Activated T-helper 2 cell treated with anti-CD3 and anti-CD28 coated beads, Interferon-gamma antibody, Interleukin-2, Interleukin-4, amounts not matched to agents 10 μg/mL and 5 μg/mL and 100 μg/mL, durations not matched to agents 14 hours and 24 hours and 36 hours (primary cell): Measurements from ENCODE around the gene SLC38A1. TPM values are rescaled to one million over a fixed set of nuclear protein-coding genes. Genes with fewer than 3 reads are reported as not detected.

ENCODE experiments used
- DNase-seq: peaks from one replicate; pipeline ENCODE4 v3.0.0; 2021; ENCODE audit warnings: low spot score
- H3K27ac Mint-ChIP-seq: one replicate; pipeline ENCODE4 v1.8.0; 2021; ENCODE audit warnings: mixed read lengths
- H3K27me3 Mint-ChIP-seq: one replicate; pipeline ENCODE4 v1.8.0; 2021; ENCODE audit warnings: low read depth, mixed read lengths
- H3K36me3 Mint-ChIP-seq: one replicate; pipeline ENCODE4 v1.8.0; 2021; ENCODE audit warnings: low read depth, mixed read lengths
- H3K4me1 Mint-ChIP-seq: one replicate; pipeline ENCODE4 v1.8.0; 2021; ENCODE audit warnings: low read depth, mixed read lengths
- H3K4me3 Mint-ChIP-seq: one replicate; pipeline ENCODE4 v1.8.0; 2021; ENCODE audit warnings: low read depth, mild to moderate bottlenecking, moderate library complexity, mixed read lengths
- H3K9me3 Mint-ChIP-seq: one replicate; pipeline ENCODE4 v1.8.0; 2021; ENCODE audit warnings: mixed read lengths
- intact Hi-C: fragments of 100-400 bp; cut with micrococcal nuclease; formaldehyde crosslinking; loops from one replicate; pipeline ENCODE4 v1.15.1; 2023
- total RNA-seq: library from RNA; stranded (reverse); gene quantifications from 2 replicates; pipeline ENCODE4 v1.2.3, GENCODE V29; 2022

The SLC38A1 gene
- total RNA-seq, 1 donor from 2014 or later = 152 TPM

DNA sequence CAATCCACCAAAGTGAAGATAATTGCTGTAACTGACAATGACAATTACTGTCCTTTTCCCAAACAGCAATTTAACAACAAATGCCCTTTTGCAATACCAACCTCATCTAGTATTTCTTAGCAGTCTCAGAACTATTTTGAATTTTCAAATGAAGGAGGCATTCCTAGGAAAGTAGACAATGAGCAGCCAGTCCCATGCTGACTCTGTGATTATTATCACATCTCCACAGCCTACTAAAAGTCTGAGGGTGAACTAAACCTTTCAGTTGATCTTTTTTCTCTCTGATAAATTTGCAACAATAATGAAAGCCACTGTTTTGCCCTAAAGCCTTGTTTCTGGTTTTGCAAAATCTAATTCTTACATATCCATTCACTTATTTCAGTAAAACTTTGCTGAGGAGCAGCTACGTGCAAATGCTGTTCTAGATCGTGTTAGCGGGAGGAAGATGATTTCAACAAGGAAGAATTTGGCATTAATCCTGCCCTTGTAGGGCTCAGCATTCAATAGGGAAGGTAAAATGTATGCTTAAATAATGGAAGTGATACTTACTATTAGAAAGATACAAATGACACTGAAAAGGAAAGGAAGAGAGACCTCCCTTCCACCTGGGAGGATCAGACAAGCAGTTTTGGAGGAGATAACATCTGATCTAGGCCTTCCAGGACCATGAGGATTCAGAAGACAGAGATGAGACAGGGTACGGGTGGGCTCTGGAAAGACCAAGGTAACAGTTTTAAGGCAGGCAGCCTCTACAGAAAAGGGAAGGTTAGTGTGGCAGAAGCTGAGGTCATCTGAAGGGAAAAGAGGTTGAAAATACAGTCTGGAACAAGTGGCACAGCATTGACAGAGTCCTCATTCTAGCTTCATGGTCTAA lies 47.4 kb downstream of the SLC38A1 start:
- DNase-seq = no peak
- H3K9me3 Mint-ChIP-seq = no peaks in the 10 kb centered on the region
- peaks cover 83% of the 10 kb centered on the region for H3K4me1 Mint-ChIP-seq
- peak overlapping the region; percentile 99 for H3K27ac Mint-ChIP-seq
- intact Hi-C loops = no loop called here
- H3K4me3 Mint-ChIP-seq = peak overlapping the region; percentile 51
- peaks cover 74% of the 10 kb centered on the region for H3K36me3 Mint-ChIP-seq
- no peaks in the 10 kb centered on the region for H3K27me3 Mint-ChIP-seq

DNA sequence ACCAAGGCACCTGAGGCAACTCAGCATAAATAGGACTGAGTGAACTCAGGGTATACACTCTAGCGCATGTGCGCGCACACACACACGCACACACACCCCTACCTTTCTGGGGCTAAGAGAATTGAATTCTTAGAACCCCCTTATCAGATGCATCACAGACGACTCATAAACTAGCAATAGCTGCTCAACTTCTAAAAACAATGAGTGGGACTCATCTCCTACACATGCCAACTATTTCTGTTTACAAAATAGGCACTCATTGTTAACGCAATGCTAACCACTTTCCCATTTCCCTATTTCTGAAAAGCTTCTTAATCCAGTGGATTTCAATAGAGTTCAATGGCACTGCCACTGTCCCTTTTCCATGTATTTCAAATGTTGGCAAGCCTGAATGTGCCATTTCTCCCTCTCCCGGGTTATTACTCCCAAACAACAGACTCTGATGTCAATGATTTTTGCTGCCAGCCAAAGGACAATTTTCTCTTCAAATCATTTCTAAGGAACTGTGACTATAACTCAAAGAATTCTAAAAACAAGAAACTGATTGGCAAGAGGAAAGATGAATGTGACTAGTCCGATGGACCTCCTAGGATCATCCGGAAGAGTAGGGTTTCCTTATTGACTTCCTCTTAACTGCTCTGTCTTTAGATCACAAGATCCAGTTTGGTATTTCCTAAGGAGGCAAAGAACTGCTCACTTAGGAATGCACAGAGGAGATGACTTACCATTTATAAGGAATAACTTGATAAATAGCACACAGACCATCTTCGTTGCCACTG lies 48.8 kb downstream of the SLC38A1 start:
- intact Hi-C loops = loop anchor here (1.0 to 10.0 kb wide), 12 partner anchors 11 to 1537 kb away; partner anchors contain the start of genes ARID2, RAPGEF3, RPAP3 and SCAF11
- H3K27me3 Mint-ChIP-seq = no peaks in the 10 kb centered on the region
- peaks cover 70% of the 10 kb centered on the region for H3K36me3 Mint-ChIP-seq
- peak overlapping the region; percentile 67 for H3K4me3 Mint-ChIP-seq
- peak; percentile 83 for DNase-seq
- H3K9me3 Mint-ChIP-seq = no peaks in the 10 kb centered on the region
- H3K4me1 Mint-ChIP-seq = peaks cover 91% of the 10 kb centered on the region
- H3K27ac Mint-ChIP-seq = peak overlapping the region; percentile 99

DNA sequence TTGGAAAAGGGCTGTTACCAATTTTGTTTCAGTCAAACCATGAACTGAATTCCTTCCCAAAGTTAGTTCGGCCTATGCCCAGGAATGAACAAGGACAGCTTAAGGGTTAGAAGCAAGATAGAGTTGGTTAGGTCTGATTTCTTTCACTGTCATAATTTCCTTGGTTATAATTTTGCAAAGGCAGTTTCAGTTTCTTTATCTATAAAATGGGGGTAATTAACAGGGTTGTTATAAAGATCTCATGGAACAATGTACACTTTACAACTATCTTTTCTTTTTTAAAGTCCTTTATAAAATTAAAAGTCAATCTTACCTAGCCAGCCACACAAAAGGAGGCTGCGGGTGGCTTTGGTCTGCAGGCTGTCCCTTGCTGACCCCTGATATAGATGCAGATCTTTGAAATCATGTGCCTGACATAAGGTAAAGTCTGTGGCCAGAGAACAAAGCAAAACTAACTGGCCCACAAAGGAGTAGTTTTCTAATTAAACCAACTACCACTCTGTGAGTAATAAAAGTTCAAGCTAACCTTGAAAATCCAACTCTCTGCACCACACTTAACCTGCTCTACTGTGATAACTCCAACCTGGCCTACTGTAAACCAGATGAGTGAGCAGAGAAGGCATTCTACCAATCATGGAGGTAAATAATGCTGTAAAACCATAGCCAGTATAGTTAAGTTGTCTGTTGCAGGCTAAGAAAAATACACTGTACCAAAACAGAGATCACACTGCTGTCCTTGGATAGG lies 49.5 kb downstream of the SLC38A1 start:
- H3K27ac Mint-ChIP-seq = peak overlapping the region; percentile 99
- H3K9me3 Mint-ChIP-seq = no peaks in the 10 kb centered on the region
- intact Hi-C loops = loop anchor here (1.0 to 10.0 kb wide), 12 partner anchors 12 to 1538 kb away; partner anchors contain the start of genes ARID2, RAPGEF3, RPAP3 and SCAF11
- H3K36me3 Mint-ChIP-seq = peaks cover 69% of the 10 kb centered on the region
- peak overlapping the region; percentile 67 for H3K4me3 Mint-ChIP-seq
- no peaks in the 10 kb centered on the region for H3K27me3 Mint-ChIP-seq
- DNase-seq = no peak
- H3K4me1 Mint-ChIP-seq = peaks cover 90% of the 10 kb centered on the region

DNA sequence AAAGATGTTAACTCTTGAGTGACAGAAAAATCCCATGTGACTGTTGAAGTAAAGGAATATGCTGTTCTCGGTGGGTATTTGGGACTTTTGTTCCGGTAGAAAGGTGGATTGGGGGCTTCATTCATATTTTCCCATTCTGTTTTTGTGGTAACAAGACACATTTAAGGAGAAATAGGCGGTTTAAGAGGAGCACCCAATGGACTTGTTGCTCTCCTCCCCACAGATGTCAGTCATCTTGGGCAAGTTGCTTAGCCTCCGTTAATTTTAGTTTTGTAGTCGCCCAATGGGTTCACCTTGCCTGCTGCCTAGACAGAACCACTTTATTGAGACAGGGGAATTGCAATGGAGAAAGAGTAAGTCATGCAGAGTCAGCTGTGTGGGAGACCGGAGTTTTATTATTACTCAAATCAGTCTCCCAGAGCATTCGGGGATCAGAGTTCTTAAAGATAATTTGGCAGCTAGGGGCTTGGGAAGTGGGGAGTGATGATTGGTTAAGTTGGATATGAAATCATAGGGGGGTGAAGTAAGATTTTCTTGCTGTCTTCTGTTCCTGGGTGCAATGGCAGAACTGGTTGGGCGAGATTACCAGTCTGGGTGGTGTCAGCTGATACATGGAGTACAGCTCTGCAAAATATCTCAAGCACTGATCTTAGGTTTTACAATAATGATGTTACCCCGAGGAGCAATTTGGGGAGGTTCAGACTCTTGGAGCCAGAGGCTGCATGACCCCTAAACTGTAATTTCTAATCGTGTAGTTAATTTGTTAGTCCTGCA lies 50.3 kb downstream of the SLC38A1 start:
- Mint-ChIP-seq H3K27me3 (no peaks in the 10 kb centered on the region), H3K4me3 (peak overlapping the region; percentile 67), H3K4me1 (peaks cover 88% of the 10 kb centered on the region), H3K27ac (peak overlapping the region; percentile 99), H3K36me3 (peaks cover 69% of the 10 kb centered on the region), H3K9me3 (no peaks in the 10 kb centered on the region)
- DNase-seq = no peak
- intact Hi-C loops = loop anchor here (1.0 to 10.0 kb wide), 13 partner anchors 8 to 1539 kb away; partner anchors contain the start of genes ARID2, RAPGEF3, RPAP3 and SCAF11

DNA sequence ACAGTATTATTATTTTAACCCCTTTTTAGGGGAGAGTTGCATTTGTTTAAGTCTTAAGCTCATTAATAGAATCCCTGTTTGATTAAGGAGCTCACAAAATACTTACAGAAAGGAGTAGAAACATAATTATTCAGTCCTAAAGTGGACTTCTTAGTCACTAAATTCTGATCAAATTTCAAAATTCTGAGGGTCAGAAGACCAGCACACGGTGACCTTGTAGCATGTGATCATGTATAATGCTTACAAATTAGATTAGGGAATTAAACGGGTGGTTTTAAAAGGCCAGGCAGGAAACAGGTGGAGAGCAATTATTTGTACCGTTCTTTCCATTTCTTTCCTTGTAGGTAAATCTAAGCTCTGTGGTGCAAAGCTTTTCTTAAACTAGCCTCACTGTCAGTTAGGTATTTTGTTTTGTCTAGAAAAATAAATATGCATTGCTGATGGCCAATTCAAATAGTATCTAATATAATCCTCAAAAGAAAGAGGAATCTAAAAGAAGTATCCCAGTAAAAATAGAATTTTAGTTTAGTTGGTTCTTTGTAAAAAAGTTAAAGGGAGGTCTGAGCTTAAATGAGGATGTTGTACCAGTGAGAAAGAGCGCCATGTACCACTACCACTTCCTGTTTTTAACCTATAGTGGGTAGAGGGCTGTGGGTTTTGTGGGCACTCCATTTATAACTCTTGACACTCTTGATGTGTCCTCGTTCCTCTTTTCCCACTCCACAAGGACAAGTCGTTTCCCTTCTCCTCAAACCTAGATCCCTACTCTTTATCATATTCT lies 51.1 kb downstream of the SLC38A1 start:
- H3K36me3 Mint-ChIP-seq = peaks cover 69% of the 10 kb centered on the region
- no peaks in the 10 kb centered on the region for H3K9me3 Mint-ChIP-seq
- peaks cover 88% of the 10 kb centered on the region for H3K4me1 Mint-ChIP-seq
- intact Hi-C loops = loop anchor here (1.0 to 10.0 kb wide), 11 partner anchors 7 to 1540 kb away; partner anchors contain the start of genes ARID2, RAPGEF3, RPAP3 and SCAF11
- peak; percentile 53 for DNase-seq
- peak overlapping the region; percentile 67 for H3K4me3 Mint-ChIP-seq
- H3K27ac Mint-ChIP-seq = peak overlapping the region; percentile 99
- H3K27me3 Mint-ChIP-seq = no peaks in the 10 kb centered on the region

DNA sequence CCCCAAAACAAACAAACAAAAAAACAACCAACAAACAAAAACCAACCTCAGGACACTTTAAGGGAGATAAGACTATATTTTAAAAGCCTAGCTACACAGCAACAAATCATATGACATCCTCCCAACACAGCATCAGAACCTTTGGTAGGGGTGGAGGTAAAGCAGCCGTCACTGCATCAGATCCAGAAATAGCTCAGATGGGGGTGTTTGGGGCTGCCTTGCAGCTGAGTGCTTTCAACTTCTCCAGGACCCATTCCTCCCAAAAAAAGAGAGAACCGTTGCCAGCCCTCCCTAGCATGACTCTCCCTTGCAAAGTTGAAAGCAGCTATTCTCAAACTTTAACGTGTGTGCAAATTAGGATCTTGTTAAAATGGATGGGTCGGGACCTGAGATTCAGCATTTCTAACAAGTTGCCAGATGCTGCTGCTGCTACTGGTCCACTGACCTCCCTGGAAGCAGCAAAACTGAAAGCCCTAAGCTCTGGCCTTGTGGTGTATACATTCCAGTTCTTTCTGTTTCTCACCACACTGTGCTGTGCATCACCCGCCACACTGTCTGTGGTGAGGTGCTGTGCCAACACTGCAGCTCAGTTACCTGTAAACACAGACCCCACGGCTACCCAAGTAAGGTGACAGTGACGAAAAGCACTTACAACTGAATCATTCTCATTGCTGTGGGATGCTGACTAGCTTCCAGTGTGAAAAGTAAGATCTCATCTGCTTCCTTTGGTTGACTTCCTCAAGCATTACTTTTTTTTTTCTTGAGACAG lies 54.0 kb downstream of the SLC38A1 start:
- Mint-ChIP-seq H3K36me3 (peaks cover 72% of the 10 kb centered on the region), H3K4me3 (peak overlapping the region; percentile 77), H3K9me3 (no peaks in the 10 kb centered on the region), H3K27ac (peak overlapping the region; percentile 99), H3K27me3 (no peaks in the 10 kb centered on the region), H3K4me1 (peaks cover 87% of the 10 kb centered on the region)
- intact Hi-C loops = loop anchor here (5.0 to 10.0 kb wide), 7 partner anchors 257 to 1542 kb away; partner anchors contain the start of genes ARID2, RAPGEF3 and RPAP3
- DNase-seq = peak; percentile 81

DNA sequence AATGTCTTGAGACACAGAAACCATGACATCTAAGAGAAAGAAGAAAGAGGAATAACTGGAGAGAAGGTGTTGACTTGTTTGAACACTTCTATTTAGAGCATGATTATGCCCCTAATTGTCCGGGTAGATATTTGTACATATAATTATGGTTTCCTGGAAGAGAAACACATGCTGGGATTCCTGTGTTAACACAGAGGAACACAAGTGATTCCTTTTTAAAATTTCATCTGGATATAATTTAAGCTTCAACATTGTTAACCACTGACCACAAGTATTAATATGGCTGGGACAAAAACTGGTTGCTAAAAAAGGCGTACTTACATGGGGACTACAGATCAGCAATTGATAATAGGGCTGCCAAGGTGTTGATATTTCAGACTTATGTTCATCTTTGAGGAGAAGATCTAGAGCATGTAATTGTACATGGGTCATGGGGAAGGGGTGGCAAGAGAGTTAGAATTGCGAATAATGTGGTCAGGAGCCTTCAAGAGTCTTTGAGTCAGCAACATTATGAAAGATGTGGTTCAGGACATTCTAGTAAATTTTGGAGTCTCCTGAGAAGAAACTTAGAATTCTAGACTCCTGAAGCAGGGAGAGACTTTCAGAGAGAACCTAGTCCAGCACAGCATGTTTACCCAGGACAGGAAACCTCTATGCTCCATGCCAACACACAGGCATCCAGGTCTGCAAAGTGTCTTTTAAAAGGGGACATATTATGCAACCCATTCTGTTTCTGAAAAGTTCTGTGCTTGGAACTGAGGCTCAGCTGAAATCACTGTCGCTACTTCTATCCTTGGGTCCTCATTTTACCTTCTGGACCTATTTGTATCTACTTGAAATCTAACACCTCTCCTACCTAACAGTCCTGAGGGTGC lies 56.5 kb downstream of the SLC38A1 start:
- Mint-ChIP-seq H3K27ac (peak overlapping the region; percentile 96), H3K9me3 (no peaks in the 10 kb centered on the region), H3K4me3 (no peak overlapping the region), H3K27me3 (no peaks in the 10 kb centered on the region), H3K36me3 (peaks cover 83% of the 10 kb centered on the region), H3K4me1 (peaks cover 74% of the 10 kb centered on the region)
- no peak for DNase-seq
- intact Hi-C loops = loop anchor here (10.0 kb wide), 1 partner anchor 1182 kb away; no protein-coding TSS in a partner anchor

DNA sequence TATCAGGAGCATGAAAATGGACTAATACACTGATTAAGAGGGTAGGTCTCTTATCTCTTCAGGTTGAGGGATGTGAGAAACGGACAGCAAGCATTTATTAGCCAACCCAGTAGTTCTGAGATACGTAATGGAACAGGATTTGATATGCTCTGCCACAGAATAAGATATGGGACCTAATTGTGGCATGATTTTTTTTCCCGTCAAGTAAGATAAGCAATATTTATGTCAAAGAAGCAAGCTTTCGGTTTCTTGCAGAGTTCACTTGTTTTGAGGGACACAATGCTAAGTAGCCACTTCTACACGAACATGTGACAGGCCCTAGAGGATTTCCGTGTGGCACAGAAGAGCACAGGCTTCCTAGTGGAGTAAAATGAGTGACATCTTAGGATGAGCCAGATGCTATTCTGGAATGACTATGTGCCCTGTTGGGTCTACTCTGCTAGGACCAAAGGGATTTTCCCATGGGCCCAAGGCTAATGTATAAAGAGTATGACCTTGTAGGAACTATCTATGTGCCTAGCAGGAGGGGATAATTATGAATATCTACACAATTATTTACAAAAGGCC lies 57.9 kb downstream of the SLC38A1 start:
- H3K4me1 Mint-ChIP-seq = peaks cover 68% of the 10 kb centered on the region

DNA sequence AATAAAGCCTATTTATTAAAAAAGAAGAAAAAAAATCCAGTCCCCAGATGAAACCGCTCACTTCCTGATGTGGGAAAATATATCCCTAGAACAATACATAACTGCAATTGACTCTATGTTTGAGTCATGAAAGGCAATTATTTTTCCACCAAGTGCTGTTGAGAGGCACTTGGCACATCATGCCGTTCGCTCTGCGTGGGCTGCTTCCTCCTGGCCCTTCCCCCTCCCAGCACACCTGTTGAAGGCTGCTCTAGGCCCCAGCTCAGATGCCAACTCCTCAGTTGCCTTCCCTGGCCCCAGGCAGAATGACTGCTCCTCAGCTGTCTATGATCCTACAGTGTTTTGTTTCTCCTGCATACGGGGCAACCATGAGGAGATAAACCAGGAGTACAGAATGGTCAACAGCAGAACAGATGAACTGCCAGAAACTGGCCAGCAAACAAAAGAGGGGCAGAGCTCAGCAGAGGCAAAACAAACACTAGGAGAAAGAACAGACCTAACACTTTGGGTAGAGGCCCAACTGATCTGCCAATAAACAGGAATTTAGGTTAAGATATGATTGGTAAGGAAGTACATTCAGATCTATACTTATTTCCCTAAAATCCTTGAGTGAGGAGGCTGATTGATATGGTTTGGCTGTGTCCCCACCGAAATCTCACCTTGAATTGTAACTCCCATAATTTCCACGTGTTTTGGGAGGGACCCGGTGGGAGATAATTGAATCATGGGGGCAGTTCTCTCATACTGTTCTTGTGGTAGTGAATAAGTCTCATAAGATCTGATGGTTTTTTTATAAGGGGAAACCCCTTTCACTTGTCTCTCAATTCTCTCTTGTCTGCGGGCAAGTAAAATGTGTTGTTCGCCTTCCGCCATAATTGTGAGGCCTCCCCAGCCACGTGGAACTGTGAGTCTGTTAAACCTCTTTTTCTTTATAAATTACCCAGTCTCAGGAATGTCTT lies 58.6 kb downstream of the SLC38A1 start:
- H3K9me3 Mint-ChIP-seq = no peaks in the 10 kb centered on the region
- H3K27me3 Mint-ChIP-seq = no peaks in the 10 kb centered on the region
- peaks cover 95% of the 10 kb centered on the region for H3K36me3 Mint-ChIP-seq
- intact Hi-C loops = loop anchor here (1.0 to 10.0 kb wide), 3 partner anchors 8 to 1185 kb away; no protein-coding TSS in a partner anchor
- DNase-seq = peak; percentile 36
- peak overlapping the region; percentile 45 for H3K4me3 Mint-ChIP-seq
- H3K27ac Mint-ChIP-seq = peak overlapping the region; percentile 96
- peaks cover 63% of the 10 kb centered on the region for H3K4me1 Mint-ChIP-seq

More for the DNA sequence above, 57.9 kb downstream of the SLC38A1 start:
- Mint-ChIP-seq H3K27ac (peak overlapping the region; percentile 96), H3K4me3 (peak overlapping the region; percentile 43), H3K9me3 (no peaks in the 10 kb centered on the region), H3K27me3 (no peaks in the 10 kb centered on the region), H3K36me3 (peaks cover 90% of the 10 kb centered on the region)
- intact Hi-C loops = loop anchor here (1.0 to 10.0 kb wide), 3 partner anchors 7 to 1184 kb away; no protein-coding TSS in a partner anchor
- DNase-seq = no peak
